Measurements from ENCODE around the gene STAT6. TPM values are rescaled to one million over a fixed set of nuclear protein-coding genes. Genes with fewer than 3 reads are reported as not detected.
"Not testable (repeated sequence)": the region's sequence is repeated elsewhere in the genome, so short reads cannot be mapped to it uniquely, and the experiment has no call there.

Gene STAT6
- total RNA-seq, 1 donor from 2014 or later = 188 TPM

- no peaks in the 10 kb centered on the region for H3K9me3 ChIP-seq
- peak overlapping the region; percentile 85 to 95 for H3K4me3 ChIP-seq
- peaks cover 0 to 2% of the 10 kb centered on the region in 2 donors for H3K36me3 ChIP-seq
- H3K27ac ChIP-seq = peak overlapping the region; percentile 99 to 100
- H3K27me3 ChIP-seq = no peaks in the 10 kb centered on the region
- peak in 1 of 2 donors; percentile 76 for DNase-seq (ENCODE audit: low spot score in 2 of 2)
- intact Hi-C loops (cut with DNase I) = loop anchor here (2.0 to 5.0 kb wide), 5 partner anchors 13 to 959 kb away; partner anchors contain the start of genes DDIT3, ESYT1, LRP1 and MBD6
- TF ChIP-seq, protein P1, sequence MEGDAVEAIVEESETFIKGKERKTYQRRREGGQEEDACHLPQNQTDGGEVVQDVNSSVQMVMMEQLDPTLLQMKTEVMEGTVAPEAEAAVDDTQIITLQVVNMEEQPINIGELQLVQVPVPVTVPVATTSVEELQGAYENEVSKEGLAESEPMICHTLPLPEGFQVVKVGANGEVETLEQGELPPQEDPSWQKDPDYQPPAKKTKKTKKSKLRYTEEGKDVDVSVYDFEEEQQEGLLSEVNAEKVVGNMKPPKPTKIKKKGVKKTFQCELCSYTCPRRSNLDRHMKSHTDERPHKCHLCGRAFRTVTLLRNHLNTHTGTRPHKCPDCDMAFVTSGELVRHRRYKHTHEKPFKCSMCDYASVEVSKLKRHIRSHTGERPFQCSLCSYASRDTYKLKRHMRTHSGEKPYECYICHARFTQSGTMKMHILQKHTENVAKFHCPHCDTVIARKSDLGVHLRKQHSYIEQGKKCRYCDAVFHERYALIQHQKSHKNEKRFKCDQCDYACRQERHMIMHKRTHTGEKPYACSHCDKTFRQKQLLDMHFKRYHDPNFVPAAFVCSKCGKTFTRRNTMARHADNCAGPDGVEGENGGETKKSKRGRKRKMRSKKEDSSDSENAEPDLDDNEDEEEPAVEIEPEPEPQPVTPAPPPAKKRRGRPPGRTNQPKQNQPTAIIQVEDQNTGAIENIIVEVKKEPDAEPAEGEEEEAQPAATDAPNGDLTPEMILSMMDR (IDR thresholded peaks at IDR 0.05) = no peak
- H3K4me1 ChIP-seq = peaks cover 13 to 23% of the 10 kb centered on the region in 2 donors
Measured at GRCh38 chr12:57085999-57086492, 25.1 kb downstream of the STAT6 start.

- no peaks in the 10 kb centered on the region for H3K36me3 ChIP-seq
Measured at GRCh38 chr12:57080855-57081254, 30.3 kb downstream of the STAT6 start.

DNA sequence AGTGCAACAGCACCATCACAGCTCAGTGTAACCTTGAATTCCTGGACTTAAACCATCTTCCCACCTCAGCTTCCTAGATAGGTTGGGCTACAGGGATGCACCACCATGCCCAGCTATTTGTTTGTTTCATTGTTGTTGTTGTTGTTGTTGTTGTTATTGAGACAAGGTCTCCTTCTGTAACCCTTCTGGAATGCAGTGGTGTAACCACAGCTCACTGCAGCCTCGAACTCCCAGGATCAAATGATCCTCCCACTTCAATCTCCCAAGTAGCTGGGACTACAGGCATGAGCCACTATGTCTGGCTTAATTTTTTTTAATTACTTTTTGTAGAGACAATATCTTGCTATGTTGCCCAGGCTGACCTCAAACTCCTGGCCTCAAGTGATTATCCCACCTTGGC lies 31.3 kb downstream of the STAT6 start:
- no peaks in the 10 kb centered on the region for H3K9me3 ChIP-seq
- no peaks in the 10 kb centered on the region for H3K27me3 ChIP-seq
- TF ChIP-seq, protein P1 (IDR thresholded peaks at IDR 0.05) = no peak
- H3K36me3 ChIP-seq = no peaks in the 10 kb centered on the region
- peak overlapping the region; percentile 76 to 81 for H3K27ac ChIP-seq
- no peak overlapping the region for H3K4me3 ChIP-seq
- peaks cover 7 to 11% of the 10 kb centered on the region in 2 donors for H3K4me1 ChIP-seq
- intact Hi-C loops (cut with DNase I) = loop anchor here (2.0 kb wide), 1 partner anchor 69 kb away; no protein-coding TSS in a partner anchor
- no peak for DNase-seq (ENCODE audit: low spot score in 2 of 2)

More at GRCh38 chr12:57080855-57081254, 30.3 kb downstream of the STAT6 start:
- Histone ChIP-seq H3K4me3 (no peak overlapping the region), H3K27ac (no peak overlapping the region), H3K9me3 (no peaks in the 10 kb centered on the region), H3K27me3 (no peaks in the 10 kb centered on the region), H3K4me1 (peaks cover 10 to 16% of the 10 kb centered on the region in 2 donors)
- intact Hi-C loops (cut with DNase I) = no loop called here
- DNase-seq (ENCODE audit: low spot score in 2 of 2) = no peak
- TF ChIP-seq, protein P1 (IDR thresholded peaks at IDR 0.05) = no peak

DNA sequence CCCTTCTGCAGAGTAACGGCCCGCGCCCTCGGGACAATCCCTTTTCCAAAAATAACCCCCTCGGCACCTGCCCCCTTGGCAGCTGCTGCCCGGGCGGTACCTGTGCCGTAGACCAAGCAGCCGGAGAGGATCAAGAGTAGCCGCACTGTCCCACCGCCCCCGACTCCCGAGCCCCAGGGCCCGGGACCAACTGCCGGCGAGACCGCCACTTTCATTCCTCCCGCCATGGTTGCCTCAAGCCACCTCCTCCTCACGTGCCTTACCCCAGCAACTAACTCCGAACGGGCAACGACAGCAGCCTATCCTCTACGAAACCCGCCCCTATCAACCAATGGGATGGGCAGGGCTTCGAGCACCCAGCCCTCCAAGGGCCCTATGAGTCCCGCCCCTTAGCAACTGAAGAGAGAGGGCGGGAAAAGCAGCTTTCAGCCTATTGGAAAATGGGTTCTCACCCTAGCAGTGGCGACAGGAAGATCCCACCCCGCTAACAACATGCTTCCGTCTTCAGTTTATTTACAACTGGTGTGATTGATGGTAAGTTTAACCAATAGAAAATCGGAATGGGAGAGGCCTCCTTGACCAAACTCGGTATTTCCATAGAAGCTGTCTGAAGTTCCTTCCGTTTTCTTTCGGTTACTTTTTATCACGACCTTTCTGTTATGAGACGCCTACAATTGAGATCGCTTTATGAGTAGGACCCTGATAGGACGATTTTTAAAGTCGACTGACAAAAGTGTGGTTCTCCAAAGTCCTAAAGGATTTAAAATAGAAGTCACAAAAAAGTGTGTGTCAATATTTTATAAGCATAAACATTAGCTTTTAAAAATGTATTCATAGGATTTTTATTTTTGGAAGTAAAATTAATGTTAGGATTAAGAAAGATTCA lies 32.4 kb downstream of the STAT6 start, which contains the start of gene NEMP1:
Gene NEMP1 (minus strand): TSS at position 273 of the 886 bp plus-strand sequence. CDS start 46 bp downstream, at position 227.
- no peaks in the 10 kb centered on the region for H3K9me3 ChIP-seq
- DNase-seq (ENCODE audit: low spot score in 2 of 2) = peak; percentile 98 to 99
- H3K27me3 ChIP-seq = no peaks in the 10 kb centered on the region
- peak within 1 kb of the TSS; percentile 68 to 70 for H3K4me3 ChIP-seq
- H3K4me1 ChIP-seq = peaks cover 7 to 11% of the 10 kb centered on the region in 2 donors
- intact Hi-C loops (cut with DNase I) = loop anchor here (1.0 to 2.0 kb wide), 2 partner anchors 9 to 70 kb away; no protein-coding TSS in a partner anchor
- TF ChIP-seq, protein P1 (IDR thresholded peaks at IDR 0.05) = no peak
- no peaks in the 10 kb centered on the region for H3K36me3 ChIP-seq
- H3K27ac ChIP-seq = peak within 1 kb of the TSS; percentile 76 to 81

GRCh38 chr12:57073566-57074450 lies 37.4 kb downstream of the STAT6 start:
- not testable (repeated sequence) for DNase-seq (ENCODE audit: low spot score in 2 of 2); H3K36me3 ChIP-seq; H3K27me3 ChIP-seq; H3K9me3 ChIP-seq
- Histone ChIP-seq H3K4me1 (peaks cover 7 to 17% of the 10 kb centered on the region in 2 donors), H3K4me3 (peak overlapping the region; percentile 16 to 59), H3K27ac (peak overlapping the region; percentile 62 to 65)
- intact Hi-C loops (cut with DNase I) = loop anchor here (2.0 kb wide), 1 partner anchor 13 kb away; no protein-coding TSS in a partner anchor

All from ascending aorta (tissue), 2 donors.